ENCODE results near the gene FTCD. TPM values are rescaled to one million over a fixed set of nuclear protein-coding genes. Genes with fewer than 3 reads are reported as not detected.

Gene FTCD
- total and polyA plus RNA-seq, 9 of the 15 experiments (the other 6 are each of a cell fraction or from before 2014, with no cell fraction given), result 0.11 to 1.6 (median 0.67) TPM; not detected in 5

- peak; percentile 5; the same call in 1 of the 2 replicates for TF ChIP-seq JUN (IDR thresholded peaks at IDR 0.05; ENCODE audit: borderline replicate concordance, low read depth, low read length)
- no peak for TF ChIP-seq JUN (CRISPR knock-in tag; IDR thresholded peaks at IDR 0.05; ENCODE audit: borderline replicate concordance)
- TF ChIP-seq MAFK (IDR thresholded peaks at IDR 0.05; ENCODE audit: low read length), result no peak
- 0 out of 2 replicates have a peak, but pooled peaks have one; percentile 24 for TF ChIP-seq ZNF589 (CRISPR knock-in tag; IDR thresholded peaks at IDR 0.05; ENCODE audit: low read depth)
- no peak for TF ChIP-seq FOXM1 (IDR thresholded peaks at IDR 0.05; ENCODE audit: low read depth)
- TF ChIP-seq FOXM1 (CRISPR knock-in tag; IDR thresholded peaks at IDR 0.05; ENCODE audit: low read depth), result no peak
- peak; percentile 52; the same call in 1 of the 2 replicates for TF ChIP-seq ZNF124 (CRISPR knock-in tag; IDR thresholded peaks at IDR 0.05)
- TF ChIP-seq ZNF766 (CRISPR knock-in tag; conservative IDR thresholded peaks at IDR 0.05), result 0 out of 2 replicates have a peak, but pooled peaks have one; percentile 47
- TF ChIP-seq ZNF354B (CRISPR knock-in tag; IDR thresholded peaks at IDR 0.05), result no peak
- no peak for TF ChIP-seq ZNF174 (CRISPR knock-in tag; IDR thresholded peaks at IDR 0.05)
- TF ChIP-seq BCLAF1 (IDR thresholded peaks at IDR 0.05; ENCODE audit: borderline replicate concordance in 1 of 2, control insufficient read depth in 1 of 2, low read depth in 2 of 2, low read length in 1 of 2), result 0 out of 4 replicates have a peak, but pooled peaks of 1 of the 2 experiments have one; percentile 34
- TF ChIP-seq PCBP1 (IDR thresholded peaks at IDR 0.05; ENCODE audit: low read depth, low read length, poor library complexity, severe bottlenecking), result peak; percentile 83
- TF ChIP-seq PHF8 (IDR thresholded peaks at IDR 0.05; ENCODE audit: borderline replicate concordance, low read length), result peak; percentile 34; the same call in 1 of the 2 replicates
- no peak for TF ChIP-seq ZFP30 (CRISPR knock-in tag; IDR thresholded peaks at IDR 0.05; ENCODE audit: borderline replicate concordance)
- TF ChIP-seq SIN3B (IDR thresholded peaks at IDR 0.05; ENCODE audit: low read depth), result 0 out of 2 replicates have a peak, but pooled peaks have one; percentile 18
- TF ChIP-seq HOXB6 (CRISPR knock-in tag; IDR thresholded peaks at IDR 0.05; ENCODE audit: borderline replicate concordance), result no peak
- no peak; the same call in 1 of the 2 replicates for TF ChIP-seq HDGF (IDR thresholded peaks at IDR 0.05)
- peak; percentile 57 for TF ChIP-seq GABPA (tag; conservative IDR thresholded peaks at IDR 0.05; ENCODE audit: low read depth)
- TF ChIP-seq ARID4B (CRISPR knock-in tag; IDR thresholded peaks at IDR 0.05), result no peak; the same call in 1 of the 2 replicates
- TF ChIP-seq NR2F6 (CRISPR knock-in tag; IDR thresholded peaks at IDR 0.05), result no peak
Observed at GRCh38 chr21:46153247-46154154, 1.9 kb downstream of the FTCD start (continued).
